PFSK-1 (cell line): ENCODE results near the gene SLC6A17.

Experiments
- FOXP2 ChIP-seq: optimal IDR thresholded peaks from 2 replicates; pipeline ENCODE3; 2011; ENCODE audit warnings: borderline replicate concordance, control low read depth, inconsistent platforms; ENCODE audit not compliant: insufficient read depth; ENCODE audit errors: extremely low read length, extremely low read depth
- POLR2AphosphoS5 ChIP-seq: IDR thresholded peaks from 2 replicates; pipeline ENCODE4 v1.6.1; 2012; ENCODE audit warnings: low read depth, mild to moderate bottlenecking, control low read depth, low read length, moderate library complexity
- REST ChIP-seq, 2 experiments: IDR thresholded peaks; 2 replicates each; pipeline versions ENCODE4 v1.6.1 to v1.8.0; 2011 to 2012; ENCODE audit warnings: low read depth in 2 of 2, low read length in 2 of 2, control low read depth in 1 of 2, inconsistent platforms in 1 of 2, mild to moderate bottlenecking in 1 of 2, moderate library complexity in 1 of 2; ENCODE audit not compliant: insufficient read depth in 1 of 2
- SIN3A ChIP-seq: IDR thresholded peaks from 2 replicates; pipeline ENCODE4 v1.6.1; 2012; ENCODE audit warnings: mild to moderate bottlenecking, low read length, moderate library complexity, borderline replicate concordance; ENCODE audit not compliant: insufficient read depth
- TAF1 ChIP-seq: IDR thresholded peaks from 2 replicates; pipeline ENCODE4 v1.6.1; 2012; ENCODE audit warnings: low read length, control low read depth, borderline replicate concordance; ENCODE audit not compliant: insufficient read depth

GRCh38 chr1:110148961-110149360 is 1.3 kb upstream of the SLC6A17 start:
- TF ChIP-seq SIN3A = no peak
- 0 out of 4 replicates have a peak, but pooled peaks of 1 of the 2 experiments have one; percentile 40 for TF ChIP-seq REST (IDR thresholded peaks at IDR 0.05; ENCODE audit: insufficient read depth in 1 of 2, low read depth in 2 of 2, low read length in 2 of 2)
- TF ChIP-seq POLR2AphosphoS5 = no peak
- TF ChIP-seq TAF1 = no peak
- no peak for TF ChIP-seq FOXP2
